ENCODE measurements around the gene CXCL8.

The CXCL8 gene

GRCh38 chr4:73776321-73776729 lies 36.0 kb downstream of the CXCL8 start:
- DNase-seq (ENCODE audit: insufficient read length, low spot score) (no peak), FAIRE-seq (no peak)
- no peak for TF ChIP-seq SPI1 (IDR thresholded peaks at IDR 0.05; ENCODE audit: low read depth, low read length)
- TF ChIP-seq POU2F2 (IDR thresholded peaks at IDR 0.05; ENCODE audit: low read depth, low read length): no peak
- TF ChIP-seq POLR2AphosphoS5 (IDR thresholded peaks at IDR 0.05; ENCODE audit: low read depth, low read length): no peak
- no peak for TF ChIP-seq PAX5 (IDR thresholded peaks at IDR 0.05; ENCODE audit: insufficient read depth, low read length, severe bottlenecking)
- TF ChIP-seq TAF1 (IDR thresholded peaks at IDR 0.05; ENCODE audit: low read depth, low read length): no peak
- no peak for TF ChIP-seq POLR2A (IDR thresholded peaks at IDR 0.05; ENCODE audit: low read depth, low read length)

GRCh38 chr4:73777612-73778011 lies 37.2 kb downstream of the CXCL8 start:
- no peak for FAIRE-seq

GRCh38 chr4:73780243-73780642 lies 39.9 kb downstream of the CXCL8 start:
- DNase-seq (ENCODE audit: insufficient read length, low spot score) (no peak), FAIRE-seq (no peak)

More at GRCh38 chr4:73777612-73778011, 37.2 kb downstream of the CXCL8 start:
- DNase-seq (ENCODE audit: insufficient read length, low spot score): no peak
- TF ChIP-seq POLR2AphosphoS5 (IDR thresholded peaks at IDR 0.05; ENCODE audit: low read depth, low read length) (no peak), TAF1 (IDR thresholded peaks at IDR 0.05; ENCODE audit: low read depth, low read length) (no peak), PAX5 (IDR thresholded peaks at IDR 0.05; ENCODE audit: insufficient read depth, low read length, severe bottlenecking) (no peak), SPI1 (IDR thresholded peaks at IDR 0.05; ENCODE audit: low read depth, low read length) (no peak), POLR2A (IDR thresholded peaks at IDR 0.05; ENCODE audit: low read depth, low read length) (no peak), POU2F2 (IDR thresholded peaks at IDR 0.05; ENCODE audit: low read depth, low read length) (no peak)

GRCh38 chr4:73780834-73781233 lies 40.5 kb downstream of the CXCL8 start:
- FAIRE-seq: no peak
- no peak for DNase-seq (ENCODE audit: insufficient read length, low spot score)
- TF ChIP-seq SPI1 (IDR thresholded peaks at IDR 0.05; ENCODE audit: low read depth, low read length) (no peak), TAF1 (IDR thresholded peaks at IDR 0.05; ENCODE audit: low read depth, low read length) (no peak), POLR2A (IDR thresholded peaks at IDR 0.05; ENCODE audit: low read depth, low read length) (no peak), POU2F2 (IDR thresholded peaks at IDR 0.05; ENCODE audit: low read depth, low read length) (no peak), POLR2AphosphoS5 (IDR thresholded peaks at IDR 0.05; ENCODE audit: low read depth, low read length) (no peak), PAX5 (IDR thresholded peaks at IDR 0.05; ENCODE audit: insufficient read depth, low read length, severe bottlenecking) (no peak)

More at GRCh38 chr4:73780243-73780642, 39.9 kb downstream of the CXCL8 start:
- TF ChIP-seq SPI1 (IDR thresholded peaks at IDR 0.05; ENCODE audit: low read depth, low read length) (no peak), TAF1 (IDR thresholded peaks at IDR 0.05; ENCODE audit: low read depth, low read length) (no peak), POLR2A (IDR thresholded peaks at IDR 0.05; ENCODE audit: low read depth, low read length) (no peak), PAX5 (IDR thresholded peaks at IDR 0.05; ENCODE audit: insufficient read depth, low read length, severe bottlenecking) (no peak), POU2F2 (IDR thresholded peaks at IDR 0.05; ENCODE audit: low read depth, low read length) (no peak), POLR2AphosphoS5 (IDR thresholded peaks at IDR 0.05; ENCODE audit: low read depth, low read length) (no peak)

GRCh38 chr4:73788411-73788810 lies 48.0 kb downstream of the CXCL8 start:
- TF ChIP-seq POLR2AphosphoS5 (IDR thresholded peaks at IDR 0.05; ENCODE audit: low read depth, low read length) (no peak), SPI1 (IDR thresholded peaks at IDR 0.05; ENCODE audit: low read depth, low read length) (no peak), PAX5 (IDR thresholded peaks at IDR 0.05; ENCODE audit: insufficient read depth, low read length, severe bottlenecking) (no peak), POU2F2 (IDR thresholded peaks at IDR 0.05; ENCODE audit: low read depth, low read length) (no peak), TAF1 (IDR thresholded peaks at IDR 0.05; ENCODE audit: low read depth, low read length) (no peak), POLR2A (IDR thresholded peaks at IDR 0.05; ENCODE audit: low read depth, low read length) (no peak)
- DNase-seq (ENCODE audit: insufficient read length, low spot score) (no peak), FAIRE-seq (no peak)
